GM04503 (cell line): ENCODE data around the gene SNRPD2.
"Not testable (repeated sequence)": the region's sequence is repeated elsewhere in the genome, so short reads cannot be mapped to it uniquely, and the experiment has no call there.

Experiments used
- DNase-seq: peaks from one replicate; pipeline ENCODE4 v3.0.0-alpha.2; 2012; ENCODE audit warnings: low read depth

The SNRPD2 gene

GRCh38 chr19:45691516-45692186, at the start of gene SNRPD2:
TSS of gene SNRPD2 (minus strand) at chr19:45691953. CDS start at chr19:45691888, 65 bp downstream.
- DNase-seq = peak; percentile 78

- DNase-seq = no peak
These were observed 48.0 kb upstream of the SNRPD2 start for GRCh38 chr19:45739498-45740439.

- DNase-seq = no peak
These were observed 41.5 kb upstream of the SNRPD2 start, which contains the start of gene MEIOSIN for GRCh38 chr19:45733160-45733810. TSS of gene MEIOSIN (plus strand) at chr19:45733439. CDS start at chr19:45735377, 1,938 bp downstream.

GRCh38 chr19:45730368-45731288, 38.9 kb upstream of the SNRPD2 start, which contains the start of gene FBXO46:
TSS of gene FBXO46 (minus strand) at chr19:45730896. CDS start at chr19:45713495, 17,401 bp downstream.
- peak; percentile 90 for DNase-seq

GRCh38 chr19:45729800-45730290, 38.1 kb upstream of the SNRPD2 start:
- no peak for DNase-seq

- not testable (repeated sequence) for DNase-seq
These were observed 36.9 kb upstream of the SNRPD2 start for GRCh38 chr19:45728683-45729082.

GRCh38 chr19:45720065-45720464, 28.3 kb upstream of the SNRPD2 start:
- DNase-seq = not testable (repeated sequence)

GRCh38 chr19:45717983-45718650, 26.4 kb upstream of the SNRPD2 start:
- DNase-seq = no peak

- DNase-seq = peak; percentile 97
These were observed 25.6 kb upstream of the SNRPD2 start for GRCh38 chr19:45717131-45717982.

GRCh38 chr19:45716359-45717130, 24.8 kb upstream of the SNRPD2 start:
- DNase-seq = no peak

GRCh38 chr19:45715139-45715538, 23.4 kb upstream of the SNRPD2 start:
- DNase-seq = no peak

- no peak for DNase-seq
These were observed 21.4 kb upstream of the SNRPD2 start for GRCh38 chr19:45713141-45713540.

GRCh38 chr19:45712699-45713067, 20.9 kb upstream of the SNRPD2 start:
- DNase-seq = no peak

GRCh38 chr19:45711851-45712698, 20.3 kb upstream of the SNRPD2 start:
- DNase-seq = no peak

GRCh38 chr19:45710356-45711130, 18.8 kb upstream of the SNRPD2 start:
- no peak for DNase-seq

- no peak for DNase-seq
These were observed 14.1 kb upstream of the SNRPD2 start for GRCh38 chr19:45705710-45706415.
